GM18951 (cell line): Measurements from ENCODE around the gene MYH3.

Experiments
- POLR2A ChIP-seq: IDR thresholded peaks from 4 replicates; pipeline ENCODE4 v1.6.1; 2011; ENCODE audit warnings: mild to moderate bottlenecking; ENCODE audit not compliant: insufficient read length, insufficient read depth; ENCODE audit errors: extremely low read depth
- in situ Hi-C: fragments of 300-500 bp; cut with MboI; formaldehyde crosslinking; loops from one replicate; pipeline ENCODE4 v1.12.0; 2022; ENCODE audit warnings: low sequenced_read_pairs, mixed read lengths, inconsistent platforms; ENCODE audit not compliant: unreplicated experiment

Gene MYH3

GRCh38 chr17:10614536-10615155, 42.5 kb downstream of the MYH3 start:
- in situ Hi-C loops, result loop anchor here (10.0 to 25.0 kb wide), 2 partner anchors 290 to 677 kb away; no protein-coding TSS in a partner anchor
- TF ChIP-seq POLR2A, result no peak

GRCh38 chr17:10613775-10614513, 43.2 kb downstream of the MYH3 start:
- no peak for TF ChIP-seq POLR2A
- in situ Hi-C loops, result loop anchor here (10.0 to 25.0 kb wide), 2 partner anchors 289 to 677 kb away; no protein-coding TSS in a partner anchor

GRCh38 chr17:10612957-10613744, 44.0 kb downstream of the MYH3 start:
- in situ Hi-C loops, result loop anchor here (10.0 to 25.0 kb wide), 2 partner anchors 288 to 676 kb away; no protein-coding TSS in a partner anchor
- TF ChIP-seq POLR2A, result no peak

- no peak for TF ChIP-seq POLR2A
- in situ Hi-C loops, result loop anchor here (10.0 to 25.0 kb wide), 2 partner anchors 286 to 674 kb away; no protein-coding TSS in a partner anchor
Measured at GRCh38 chr17:10610884-10611283, 46.2 kb downstream of the MYH3 start.

GRCh38 chr17:10608244-10608643, 48.9 kb downstream of the MYH3 start:
- no peak for TF ChIP-seq POLR2A
- in situ Hi-C loops, result loop anchor here (25.0 kb wide), 1 partner anchor 671 kb away; no protein-coding TSS in a partner anchor

- no peak for TF ChIP-seq POLR2A
- in situ Hi-C loops, result loop anchor here (25.0 kb wide), 1 partner anchor 669 kb away; no protein-coding TSS in a partner anchor
Measured at GRCh38 chr17:10606110-10606509, 51.0 kb downstream of the MYH3 start.

GRCh38 chr17:10605221-10605783, 51.8 kb downstream of the MYH3 start:
- in situ Hi-C loops, result loop anchor here (25.0 kb wide), 1 partner anchor 668 kb away; no protein-coding TSS in a partner anchor
- TF ChIP-seq POLR2A, result no peak

GRCh38 chr17:10604521-10604920, 52.6 kb downstream of the MYH3 start:
- in situ Hi-C loops, result loop anchor here (25.0 kb wide), 1 partner anchor 667 kb away; no protein-coding TSS in a partner anchor
- TF ChIP-seq POLR2A, result no peak

GRCh38 chr17:10603931-10604330, 53.2 kb downstream of the MYH3 start:
- in situ Hi-C loops, result loop anchor here (25.0 kb wide), 1 partner anchor 667 kb away; no protein-coding TSS in a partner anchor
- no peak for TF ChIP-seq POLR2A

GRCh38 chr17:10600571-10600970, 56.5 kb downstream of the MYH3 start:
- TF ChIP-seq POLR2A, result no peak

GRCh38 chr17:10598621-10599020, 58.5 kb downstream of the MYH3 start:
- in situ Hi-C loops, result no loop called here
- TF ChIP-seq POLR2A, result no peak

More at GRCh38 chr17:10600571-10600970, 56.5 kb downstream of the MYH3 start:
- in situ Hi-C loops, result loop anchor here (25.0 kb wide), 1 partner anchor 663 kb away; no protein-coding TSS in a partner anchor

GRCh38 chr17:10589553-10590145, 67.5 kb downstream of the MYH3 start:
- in situ Hi-C loops, result no loop called here
- no peak for TF ChIP-seq POLR2A

GRCh38 chr17:10585529-10585928, 71.6 kb downstream of the MYH3 start:
- in situ Hi-C loops, result no loop called here

More at GRCh38 chr17:10585529-10585928, 71.6 kb downstream of the MYH3 start:
- TF ChIP-seq POLR2A, result no peak
